Measurements from ENCODE around the gene BLVRB. TPM values are rescaled to one million over a fixed set of nuclear protein-coding genes. Genes with fewer than 3 reads are reported as not detected.

BLVRB gene
- polyA plus RNA-seq, 2 of the 4 experiments (the other 2 are of a cell fraction): 202 to 280 TPM

DNA sequence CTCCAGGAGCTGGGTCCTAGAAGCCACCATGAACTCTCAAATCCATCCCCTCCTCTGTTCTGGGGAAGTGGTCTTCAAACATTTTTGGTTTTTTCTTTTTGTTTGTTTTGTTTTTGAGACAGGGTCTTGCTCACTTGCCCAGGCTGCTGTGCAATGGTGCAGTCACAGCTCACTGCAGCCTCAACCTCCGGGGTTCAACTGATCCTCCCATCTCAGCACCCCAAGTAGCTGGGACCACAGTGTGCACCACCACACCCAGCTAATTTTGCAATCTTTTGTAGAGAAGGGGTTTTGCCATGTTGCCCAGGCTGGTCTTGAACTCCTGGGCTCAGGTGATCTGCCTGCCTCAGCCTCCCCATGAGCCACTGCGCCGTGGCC is 7.0 kb downstream of the BLVRB start:
- peaks cover 16% of the 10 kb centered on the region for H3K4me1 ChIP-seq
- H3K4me2 ChIP-seq: no peak overlapping the region
- TF ChIP-seq SMC3 (IDR thresholded peaks at IDR 0.05): no peak
- TF ChIP-seq CBX2 (IDR thresholded peaks at IDR 0.05; ENCODE audit: borderline replicate concordance, low read depth): no peak
- no peak for TF ChIP-seq PBX3 (IDR thresholded peaks at IDR 0.05)
- TF ChIP-seq JUNB (IDR thresholded peaks at IDR 0.05): no peak
- TF ChIP-seq FOSL2 (IDR thresholded peaks at IDR 0.05): no peak
- no peak for TF ChIP-seq FOSL2 (CRISPR knock-in tag; IDR thresholded peaks at IDR 0.05)
- no peak for TF ChIP-seq HDAC2 (IDR thresholded peaks at IDR 0.05)
- TF ChIP-seq RFX5 (IDR thresholded peaks at IDR 0.05): no peak
- TF ChIP-seq, protein P1, sequence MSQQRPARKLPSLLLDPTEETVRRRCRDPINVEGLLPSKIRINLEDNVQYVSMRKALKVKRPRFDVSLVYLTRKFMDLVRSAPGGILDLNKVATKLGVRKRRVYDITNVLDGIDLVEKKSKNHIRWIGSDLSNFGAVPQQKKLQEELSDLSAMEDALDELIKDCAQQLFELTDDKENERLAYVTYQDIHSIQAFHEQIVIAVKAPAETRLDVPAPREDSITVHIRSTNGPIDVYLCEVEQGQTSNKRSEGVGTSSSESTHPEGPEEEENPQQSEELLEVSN (IDR thresholded peaks at IDR 0.05; ENCODE audit: borderline replicate concordance, low read depth): no peak
- TF ChIP-seq KDM5A (IDR thresholded peaks at IDR 0.05): no peak
- TF ChIP-seq CHD2 (IDR thresholded peaks at IDR 0.05; ENCODE audit: low read length, partially characterized antibody): no peak
- TF ChIP-seq TP53 (CRISPR knock-in tag; IDR thresholded peaks at IDR 0.05): no peak
- no peak overlapping the region for H3K4me3 ChIP-seq
- 91% methylated on average over 3 of the region's 3 CpGs for WGBS (ENCODE audit: missing lambda C conversion rate)
- POLR2A ChIA-PET: no interaction called here
- CTCF ChIA-PET: interaction anchor here (0.6 to 46.6 kb wide), 5 partner anchors 35 to 141 kb away, joined by 3 to 950 read pairs (median 5); partner anchors contain the start of genes PRX and SERTAD1
- no peak overlapping the region for H3K27ac ChIP-seq
- DNase-seq (ENCODE audit: low read depth in 1 of 2, low spot score in 1 of 2) (no peak), FAIRE-seq (no peak), ATAC-seq (no peak)
- H3K9me3 ChIP-seq: no peaks in the 10 kb centered on the region

DNA sequence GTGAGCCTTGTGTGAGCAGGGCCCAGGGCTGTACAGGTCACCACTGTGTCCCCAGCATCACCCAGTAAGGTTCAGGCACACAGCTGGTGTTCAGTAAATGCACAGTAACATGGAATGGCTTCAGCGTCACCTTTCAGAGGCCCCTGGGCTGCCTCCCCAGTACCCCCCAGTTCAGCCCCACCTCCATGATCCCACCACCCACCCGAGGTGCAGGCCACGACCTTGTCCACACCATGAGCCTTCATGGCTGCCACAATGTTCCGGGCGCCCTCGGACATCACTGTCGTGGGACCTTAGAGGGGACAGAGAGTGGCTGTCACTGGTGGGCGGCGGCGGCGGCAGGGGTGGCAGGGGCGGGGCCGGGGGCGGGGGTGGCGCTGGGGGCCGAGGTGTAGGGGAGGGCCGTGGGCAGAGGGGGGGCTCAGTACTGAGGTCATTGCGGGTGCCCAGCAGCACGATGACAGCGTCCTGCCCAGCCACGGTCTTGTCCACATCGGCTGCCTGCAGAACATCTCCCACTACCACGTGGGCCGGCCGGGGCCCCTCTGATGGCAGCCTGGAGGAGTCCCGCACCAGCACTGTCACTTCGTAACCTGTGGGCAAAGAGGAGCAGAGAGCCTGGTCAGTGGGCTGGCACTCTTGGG is 7.5 kb downstream of the BLVRB start:
- Histone ChIP-seq H3K4me2 (no peak overlapping the region), H3K4me3 (no peak overlapping the region), H3K27ac (no peak overlapping the region), H3K9me3 (no peaks in the 10 kb centered on the region), H3K4me1 (peaks cover 11% of the 10 kb centered on the region)
- FAIRE-seq (no peak), DNase-seq (ENCODE audit: low read depth in 1 of 2, low spot score in 1 of 2) (no peak), ATAC-seq (no peak)
- TF ChIP-seq FOSL2 (IDR thresholded peaks at IDR 0.05) (no peak), FOSL2 (CRISPR knock-in tag; IDR thresholded peaks at IDR 0.05) (no peak), PHF8 (IDR thresholded peaks at IDR 0.05; ENCODE audit: borderline replicate concordance, low read depth) (no peak), POLR2AphosphoS2 (conservative IDR thresholded peaks at IDR 0.05; ENCODE audit: low read length) (no peak), CEBPB (IDR thresholded peaks at IDR 0.05) (no peak), CBX8 (IDR thresholded peaks at IDR 0.05) (no peak), FOXS1 (CRISPR knock-in tag; IDR thresholded peaks at IDR 0.05) (no peak), REST (IDR thresholded peaks at IDR 0.05) (no peak), RCOR1 (IDR thresholded peaks at IDR 0.05; ENCODE audit: low read depth, low read length) (no peak)
- TF ChIP-seq, protein P2, sequence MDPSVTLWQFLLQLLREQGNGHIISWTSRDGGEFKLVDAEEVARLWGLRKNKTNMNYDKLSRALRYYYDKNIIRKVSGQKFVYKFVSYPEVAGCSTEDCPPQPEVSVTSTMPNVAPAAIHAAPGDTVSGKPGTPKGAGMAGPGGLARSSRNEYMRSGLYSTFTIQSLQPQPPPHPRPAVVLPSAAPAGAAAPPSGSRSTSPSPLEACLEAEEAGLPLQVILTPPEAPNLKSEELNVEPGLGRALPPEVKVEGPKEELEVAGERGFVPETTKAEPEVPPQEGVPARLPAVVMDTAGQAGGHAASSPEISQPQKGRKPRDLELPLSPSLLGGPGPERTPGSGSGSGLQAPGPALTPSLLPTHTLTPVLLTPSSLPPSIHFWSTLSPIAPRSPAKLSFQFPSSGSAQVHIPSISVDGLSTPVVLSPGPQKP (IDR thresholded peaks at IDR 0.05; ENCODE audit: low read depth, low read length): no peak
- CTCF ChIA-PET: interaction anchor here (0.6 to 46.6 kb wide), 13 partner anchors 5 to 176 kb away, joined by 3 to 950 read pairs (median 4); partner anchors contain the start of genes BLVRB, PRX and SERTAD1
- WGBS (ENCODE audit: missing lambda C conversion rate): 93% methylated on average over 18 of the region's 27 CpGs
- POLR2A ChIA-PET: interaction anchor here (1.1 kb wide), 1 partner anchor 15 kb away, joined by 8 read pairs; no protein-coding TSS in a partner anchor

Data from A549 (cell line).